Spleen (tissue), 13 donors: ENCODE results near the gene MAP2K3. TPM values are rescaled to one million over a fixed set of nuclear protein-coding genes. Genes with fewer than 3 reads are reported as not detected.

Source experiments
- DNase-seq: peaks from one replicate; pipeline ENCODE4 v3.0.0-alpha.2; 2020
- H3K27ac ChIP-seq, 8 donors: fragments of 200-600 bp; sonication (generic) in 7 of 8; 1 replicate in 4 of 8; 2 replicates in 4 of 8; pipeline versions ENCODE4 v1.5.0 to v1.8.0; 2016 to 2021; ENCODE audit warnings: inconsistent platforms in 4 of 8, mild to moderate bottlenecking in 4 of 8, moderate library complexity in 1 of 8
- H3K27me3 ChIP-seq, 7 donors: fragments of 200-600 bp; sonication (generic) in 6 of 7; replicated peaks in 1 of 7; 1 replicate in 4 of 7; 2 replicates in 3 of 7; pipeline versions ENCODE4 v1.5.0 to v1.8.0; 2016 to 2021; ENCODE audit warnings: inconsistent platforms in 3 of 7, mild to moderate bottlenecking in 1 of 7
- H3K36me3 ChIP-seq, 6 donors: fragments of 200-600 bp; sonication (generic) in 5 of 6; 1 replicate in 4 of 6; 2 replicates in 2 of 6; pipeline versions ENCODE4 v1.5.0 to v1.8.0; 2016 to 2021; ENCODE audit warnings: inconsistent platforms in 2 of 6
- H3K4me1 ChIP-seq, 6 donors: fragments of 200-600 bp; sonication (generic) in 5 of 6; 1 replicate in 3 of 6; 2 replicates in 3 of 6; pipeline versions ENCODE4 v1.5.0 to v1.8.0; 2016 to 2021; ENCODE audit warnings: inconsistent platforms in 3 of 6
- H3K4me3 ChIP-seq, 8 donors: fragments of 200-600 bp; sonication (generic) in 7 of 8; 1 replicate in 4 of 8; 2 replicates in 4 of 8; pipeline versions ENCODE4 v1.5.0 to v1.8.0; 2016 to 2021; ENCODE audit warnings: inconsistent platforms in 4 of 8, mild to moderate bottlenecking in 4 of 8, moderate library complexity in 2 of 8
- H3K9me3 ChIP-seq, 8 donors: fragments of 200-600 bp; sonication (generic) in 7 of 8; 1 replicate in 4 of 8; 2 replicates in 4 of 8; pipeline versions ENCODE4 v1.5.0 to v1.8.0; 2016 to 2021; ENCODE audit warnings: inconsistent platforms in 4 of 8
- CTCF ChIP-seq, 11 experiments: fragments of 200-600 bp in 7 of 11; fragments of 450-650 bp in 4 of 11; sonication (generic) in 4 of 11; IDR thresholded peaks in 8 of 11; conservative IDR thresholded peaks in 3 of 11; 1 replicate in 7 of 11; 2 replicates in 4 of 11; pipeline versions ENCODE4 v1.4.0 to v1.8.0; 2016 to 2021; ENCODE audit warnings: antibody characterized with exemption in 11 of 11, inconsistent platforms in 4 of 11, mild to moderate bottlenecking in 1 of 11
- POLR2A ChIP-seq, 3 donors: fragments of 450-650 bp; IDR thresholded peaks; one replicate each; pipeline ENCODE4 v1.5.1; 2017; ENCODE audit warnings: antibody characterized with exemption in 3 of 3, mild to moderate bottlenecking in 1 of 3
- POLR2AphosphoS5 ChIP-seq, 3 donors: sonication (generic); formaldehyde crosslinking; IDR thresholded peaks; one replicate each; pipeline ENCODE4 v1.5.1; 2017; ENCODE audit warnings: antibody characterized with exemption in 3 of 3
- WGBS, 5 donors: extraction: QIAGEN DNeasy Blood & Tissue Kit in 3 of 5; methylation state at CpG; one replicate each; pipeline versions ENCODE4 v1.1.5 to v1.1.7; 2013 to 2018; 5-methylcytosine and 5-hydroxymethylcytosine counted together
- intact Hi-C: fragments of 100-400 bp; cut with DNase I; formaldehyde crosslinking; loops from one replicate; pipeline ENCODE4 v1.15.0; 2023; ENCODE audit warnings: low total_unique reads
- long read RNA-seq, 2 donors: transcript quantifications; one replicate each; lab custom pipeline, GENCODE V29; 2026
- polyA plus RNA-seq, 3 donors: library from polyadenylated mRNA; stranded (reverse); fragments of 200-250 nt; gene quantifications; one replicate each; pipeline ENCODE4 v1.2.1, GENCODE V29; 2013
- total RNA-seq, 7 donors: library from RNA; depleted of rRNA in 3 of 7; stranded (reverse); fragments of >200 nt in 3 of 7; fragmentation: NEBNext Ultra II Directional in 4 of 7; extraction: Animal tissue kit (Norgen Biotek cat#: 25700) in 4 of 7; gene quantifications; one replicate each; pipeline versions ENCODE4 v1.1.0 to v1.2.1, GENCODE V29; 2016 to 2021
- donor health status: healthy with polysubstance abuse.
- donor health status: DM: no; HTN: no; CAD: no; lungs with moderate emphysema.
- donor health status: DM: no; HTN: no; CAD: no.
- donor health status: Bipolar disorder and iron deficiency.
- donor health status: healthy.
- donor health status: DM: no; HTN: no; CAD: no.
- donor health status: DM: yes; HTN: yes; CAD: no.

The MAP2K3 gene
- total RNA-seq = 100 to 1,000 TPM in 2 of 7 donors, 10 to 100 TPM in 5; 44.3 to 121 (median 83.6) TPM
- polyA plus RNA-seq = 10 to 100 TPM; 31.7 to 54.6 (median 46.3) TPM
- long read RNA-seq, donor 1, transcript MAP2K3-202 (12 exons, 2,303 nt) = major isoform, 9 of 11 reads
- long read RNA-seq, donor 1, partial matches to known transcripts = 0 of 11 reads
- long read RNA-seq, donor 1, other reads (novel, unspliced or antisense) = 0 of 11 reads
- long read RNA-seq, donor 2, transcript MAP2K3-202 (12 exons, 2,303 nt) = major isoform, 27 of 28 reads
- long read RNA-seq, donor 2, partial matches to known transcripts = 0 of 28 reads
- long read RNA-seq, donor 2, other reads (novel, unspliced or antisense) = 0 of 28 reads

GRCh38 chr17:21284319-21285163 is at the start of gene MAP2K3:
MAP2K3 (plus strand) TSS chr17:21284711; CDS start chr17:21284921, 210 bp downstream.
- 0 to 2% (median 1%) methylated on average over 18 to 88 of the region's 88 CpGs for WGBS, 5 donors
- H3K4me1 ChIP-seq = peaks cover 37 to 95% (median 69%) of the 10 kb centered on the region in 6 donors
- peak; percentile 100 for DNase-seq
- H3K9me3 ChIP-seq = no peaks in the 10 kb centered on the region
- peak within 1 kb of the TSS; percentile 87 to 99 (median 96) for H3K4me3 ChIP-seq
- TF ChIP-seq POLR2A (IDR thresholded peaks at IDR 0.05) = peak in 2 of 3 donors; percentile 80 to 94
- peak in 2 of 11 experiments; percentile 6 to 34 for TF ChIP-seq CTCF (IDR thresholded peaks at IDR 0.05 in 8 of 11, conservative IDR thresholded peaks at IDR 0.05 in 3 of 11)
- TF ChIP-seq POLR2AphosphoS5 (IDR thresholded peaks at IDR 0.05) = peak; percentile 85 to 94 (median 94)
- peak within 1 kb of the TSS; percentile 87 to 98 (median 96) for H3K27ac ChIP-seq
- intact Hi-C loops = loop anchor here (10.0 kb wide), 1 partner anchor 160 kb away; the partner anchor contains the start of gene DHRS7B
- no peaks in the 10 kb centered on the region for H3K27me3 ChIP-seq
- peaks cover 0 to 2% (median 0%) of the 10 kb centered on the region in 6 donors for H3K36me3 ChIP-seq

- intact Hi-C loops = no loop called here
- H3K9me3 ChIP-seq = peaks cover 0 to 13% (median 8%) of the 10 kb centered on the region in 8 donors
- no peaks in the 10 kb centered on the region for H3K27me3 ChIP-seq
- peaks cover 0 to 12% (median 0%) of the 10 kb centered on the region in 6 donors for H3K36me3 ChIP-seq
- 73 to 88% (median 74%) methylated on average over 1 of the region's 1 CpG for WGBS, 5 donors
- H3K4me1 ChIP-seq = no peaks in the 10 kb centered on the region
- no peak overlapping the region for H3K4me3 ChIP-seq
- H3K27ac ChIP-seq = no peak overlapping the region
- no peak for DNase-seq
- no peak for TF ChIP-seq POLR2AphosphoS5 (IDR thresholded peaks at IDR 0.05)
- no peak for TF ChIP-seq CTCF (IDR thresholded peaks at IDR 0.05 in 8 of 11, conservative IDR thresholded peaks at IDR 0.05 in 3 of 11)
- no peak for TF ChIP-seq POLR2A (IDR thresholded peaks at IDR 0.05)
Measured at GRCh38 chr17:21235921-21236320, 48.6 kb upstream of the MAP2K3 start.

- Histone ChIP-seq H3K36me3 (peaks cover 0 to 46% (median 11%) of the 10 kb centered on the region in 6 donors), H3K4me1 (no peaks in the 10 kb centered on the region), H3K27ac (no peak overlapping the region), H3K4me3 (no peak overlapping the region), H3K27me3 (no peaks in the 10 kb centered on the region), H3K9me3 (no peaks in the 10 kb centered on the region)
- no peak for TF ChIP-seq POLR2AphosphoS5 (IDR thresholded peaks at IDR 0.05)
- peak in 8 of 11 experiments; percentile 12 to 55 (median 37) for TF ChIP-seq CTCF (IDR thresholded peaks at IDR 0.05 in 8 of 11, conservative IDR thresholded peaks at IDR 0.05 in 3 of 11)
- TF ChIP-seq POLR2A (IDR thresholded peaks at IDR 0.05) = no peak
- DNase-seq = no peak
- 80 to 87% (median 84%) methylated on average over 12 of the region's 12 CpGs for WGBS, 5 donors
- intact Hi-C loops = no loop called here
Measured at GRCh38 chr17:21239680-21240368, 44.7 kb upstream of the MAP2K3 start.
